ENCODE results near the gene PDE1A. TPM values are rescaled to one million over a fixed set of nuclear protein-coding genes. Genes with fewer than 3 reads are reported as not detected.

PDE1A gene
- total and polyA plus RNA-seq, 2 donors (not counting 1 experiment from before 2014, with no cell fraction given), result 0.07 TPM; not detected in 1

DNA sequence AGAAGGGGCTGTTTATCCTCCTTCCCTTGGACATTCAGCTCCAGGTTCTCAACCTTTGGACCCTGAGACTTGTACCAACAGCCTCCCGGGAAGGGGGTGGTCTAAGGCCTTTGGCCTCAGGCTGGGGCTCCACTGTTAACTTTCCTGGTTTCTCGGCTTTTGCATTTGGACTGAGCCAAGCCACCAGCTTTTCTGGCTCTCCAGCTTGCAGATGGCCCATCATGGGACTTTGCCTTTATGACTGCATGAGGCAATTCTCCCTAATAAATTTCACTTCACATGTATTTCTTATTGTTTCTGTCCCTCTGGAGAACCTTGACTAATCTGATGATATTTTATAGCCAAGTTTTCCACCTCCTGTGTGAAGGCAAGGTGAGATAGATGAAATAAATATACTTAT lies 260.4 kb downstream of the PDE1A start:
- no peaks in the 10 kb centered on the region for H3K4me1 Mint-ChIP-seq
- no peak overlapping the region for H3K27ac Mint-ChIP-seq
- H3K9me3 Mint-ChIP-seq (ENCODE audit: insufficient read depth), result no peaks in the 10 kb centered on the region
- WGBS (ENCODE audit: insufficient coverage), result 100% methylated on average over 1 of the region's 2 CpGs
- Histone ChIP-seq H3K79me2 (ENCODE audit: control insufficient read depth, insufficient read depth, low read length) (no peaks in the 10 kb centered on the region), H3K9ac (ENCODE audit: low read length) (no peak overlapping the region), H3K27me3 (replicated peaks in 1 of 4; ENCODE audit: control extremely low read depth in 1 of 4, control insufficient read depth in 3 of 4, insufficient read depth in 4 of 4, low read length in 3 of 4) (no peaks in the 10 kb centered on the region), H4K20me1 (ENCODE audit: control insufficient read depth, insufficient read depth, low read length, poor library complexity, severe bottlenecking) (no peaks in the 10 kb centered on the region), H3K4me1 (ENCODE audit: control insufficient read depth in 2 of 2, insufficient read depth in 2 of 2, low read length in 2 of 2) (no peaks in the 10 kb centered on the region), H2AFZ (ENCODE audit: insufficient read depth, low read depth, low read length, poor library complexity, severe bottlenecking) (no peak overlapping the region), H3K36me3 (replicated peaks in 1 of 2; ENCODE audit: control extremely low read depth in 1 of 2, control insufficient read depth in 1 of 2, extremely low read depth in 1 of 2, insufficient read depth in 2 of 2, low read length in 1 of 2) (no peaks in the 10 kb centered on the region), H3K9me3 (ENCODE audit: control extremely low read depth in 1 of 3, control insufficient read depth in 2 of 3, insufficient read depth in 1 of 3, low read length in 2 of 3) (no peaks in the 10 kb centered on the region), H3K27ac (ENCODE audit: low read length in 2 of 2) (no peak overlapping the region), H3K4me3 (ENCODE audit: control extremely low read depth in 1 of 5, extremely low read depth in 1 of 5, insufficient read depth in 1 of 5, low read depth in 2 of 5, low read length in 4 of 5) (no peak overlapping the region), H3K4me2 (replicated peaks; ENCODE audit: low read depth, low read length, poor library complexity, severe bottlenecking) (no peak overlapping the region)
- H3K27me3 Mint-ChIP-seq, result peaks cover 3% of the 10 kb centered on the region
- intact Hi-C loops (cut with micrococcal nuclease), result no loop called here
- CTCF ChIA-PET, result no interaction called here
- POLR2A ChIA-PET, result no interaction called here
- no peak overlapping the region for H3K4me3 Mint-ChIP-seq
- ATAC-seq (ENCODE audit: low read depth), result no peak
- TF ChIP-seq EZH2 (IDR thresholded peaks at IDR 0.05; ENCODE audit: borderline replicate concordance, insufficient read depth, low read depth, low read length, poor library complexity, severe bottlenecking), result no peak
- TF ChIP-seq, protein P1, sequence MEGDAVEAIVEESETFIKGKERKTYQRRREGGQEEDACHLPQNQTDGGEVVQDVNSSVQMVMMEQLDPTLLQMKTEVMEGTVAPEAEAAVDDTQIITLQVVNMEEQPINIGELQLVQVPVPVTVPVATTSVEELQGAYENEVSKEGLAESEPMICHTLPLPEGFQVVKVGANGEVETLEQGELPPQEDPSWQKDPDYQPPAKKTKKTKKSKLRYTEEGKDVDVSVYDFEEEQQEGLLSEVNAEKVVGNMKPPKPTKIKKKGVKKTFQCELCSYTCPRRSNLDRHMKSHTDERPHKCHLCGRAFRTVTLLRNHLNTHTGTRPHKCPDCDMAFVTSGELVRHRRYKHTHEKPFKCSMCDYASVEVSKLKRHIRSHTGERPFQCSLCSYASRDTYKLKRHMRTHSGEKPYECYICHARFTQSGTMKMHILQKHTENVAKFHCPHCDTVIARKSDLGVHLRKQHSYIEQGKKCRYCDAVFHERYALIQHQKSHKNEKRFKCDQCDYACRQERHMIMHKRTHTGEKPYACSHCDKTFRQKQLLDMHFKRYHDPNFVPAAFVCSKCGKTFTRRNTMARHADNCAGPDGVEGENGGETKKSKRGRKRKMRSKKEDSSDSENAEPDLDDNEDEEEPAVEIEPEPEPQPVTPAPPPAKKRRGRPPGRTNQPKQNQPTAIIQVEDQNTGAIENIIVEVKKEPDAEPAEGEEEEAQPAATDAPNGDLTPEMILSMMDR (IDR thresholded peaks at IDR 0.05), result no peak
- no peak for DNase-seq

DNA sequence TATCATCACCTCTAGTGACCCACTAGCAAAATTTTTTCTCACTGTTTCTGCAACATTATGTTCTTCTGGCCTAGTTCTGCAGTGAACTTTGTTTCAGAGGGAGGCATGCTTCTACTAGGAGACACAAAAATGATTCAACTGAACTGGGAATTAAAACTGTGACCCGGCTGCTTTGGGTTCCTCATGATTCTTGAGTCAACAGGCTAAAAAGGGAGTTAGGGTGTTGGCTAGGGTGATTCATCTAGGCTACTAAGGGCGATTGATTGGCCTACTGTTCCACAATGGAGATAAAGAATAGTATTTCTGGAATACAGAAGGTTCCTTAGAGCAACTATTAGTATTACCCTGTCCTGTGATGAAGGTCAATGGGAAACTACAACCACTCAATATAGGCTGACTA lies 261.6 kb downstream of the PDE1A start:
- no peak overlapping the region for H3K9ac ChIP-seq (ENCODE audit: low read length)
- no peaks in the 10 kb centered on the region for H3K9me3 Mint-ChIP-seq (ENCODE audit: insufficient read depth)
- H3K9me3 ChIP-seq (ENCODE audit: control extremely low read depth in 1 of 3, control insufficient read depth in 2 of 3, insufficient read depth in 1 of 3, low read length in 2 of 3), result no peaks in the 10 kb centered on the region
- H3K4me2 ChIP-seq (replicated peaks; ENCODE audit: low read depth, low read length, poor library complexity, severe bottlenecking), result no peak overlapping the region
- H3K79me2 ChIP-seq (ENCODE audit: control insufficient read depth, insufficient read depth, low read length), result no peaks in the 10 kb centered on the region
- H3K4me3 Mint-ChIP-seq, result no peak overlapping the region
- H2AFZ ChIP-seq (ENCODE audit: insufficient read depth, low read depth, low read length, poor library complexity, severe bottlenecking), result no peak overlapping the region
- H3K27me3 Mint-ChIP-seq, result peaks cover 3% of the 10 kb centered on the region
- ChIA-PET CTCF (no interaction called here), POLR2A (no interaction called here)
- H3K4me1 ChIP-seq (ENCODE audit: control insufficient read depth in 2 of 2, insufficient read depth in 2 of 2, low read length in 2 of 2), result no peaks in the 10 kb centered on the region
- intact Hi-C loops (cut with micrococcal nuclease), result no loop called here
- WGBS (ENCODE audit: insufficient coverage), result 93% methylated on average over 2 of the region's 2 CpGs
- no peak for TF ChIP-seq EZH2 (IDR thresholded peaks at IDR 0.05; ENCODE audit: borderline replicate concordance, insufficient read depth, low read depth, low read length, poor library complexity, severe bottlenecking)
- TF ChIP-seq, protein P1 (IDR thresholded peaks at IDR 0.05), result no peak
- ATAC-seq (ENCODE audit: low read depth) (no peak), DNase-seq (no peak)
- no peaks in the 10 kb centered on the region for H4K20me1 ChIP-seq (ENCODE audit: control insufficient read depth, insufficient read depth, low read length, poor library complexity, severe bottlenecking)
- no peak overlapping the region for H3K27ac ChIP-seq (ENCODE audit: low read length in 2 of 2)
- no peaks in the 10 kb centered on the region for H3K27me3 ChIP-seq (replicated peaks in 1 of 4; ENCODE audit: control extremely low read depth in 1 of 4, control insufficient read depth in 3 of 4, insufficient read depth in 4 of 4, low read length in 3 of 4)
- H3K27ac Mint-ChIP-seq, result no peak overlapping the region
- H3K4me3 ChIP-seq (ENCODE audit: control extremely low read depth in 1 of 5, extremely low read depth in 1 of 5, insufficient read depth in 1 of 5, low read depth in 2 of 5, low read length in 4 of 5), result no peak overlapping the region
- H3K36me3 ChIP-seq (replicated peaks in 1 of 2; ENCODE audit: control extremely low read depth in 1 of 2, control insufficient read depth in 1 of 2, extremely low read depth in 1 of 2, insufficient read depth in 2 of 2, low read length in 1 of 2), result no peaks in the 10 kb centered on the region
- H3K4me1 Mint-ChIP-seq, result no peaks in the 10 kb centered on the region

All from B cell (primary cell).